Thyroid gland (tissue), 4 donors: ENCODE data around the gene UBL3. TPM values are rescaled to one million over a fixed set of nuclear protein-coding genes. Genes with fewer than 3 reads are reported as not detected.

Experiments used
- DNase-seq, 2 donors: peaks; one replicate each; pipeline ENCODE4 v3.0.0-alpha.2; 2019
- H3K27ac ChIP-seq, 3 donors: fragments of 200-600 bp; sonication (generic); 1 replicate in 2 of 3; 2 replicates in 1 of 3; pipeline ENCODE4 v1.5.1; 2016 to 2019; ENCODE audit warnings: mild to moderate bottlenecking in 1 of 3, moderate library complexity in 1 of 3
- H3K27me3 ChIP-seq: fragments of 200-600 bp; sonication (generic); one replicate; pipeline ENCODE4 v1.5.1; 2019
- H3K36me3 ChIP-seq, 2 donors: fragments of 200-600 bp; sonication (generic); one replicate each; pipeline ENCODE4 v1.5.1; 2016 to 2019
- H3K4me1 ChIP-seq, 2 donors: fragments of 200-600 bp; sonication (generic); one replicate each; pipeline ENCODE4 v1.5.1; 2017 to 2019
- H3K4me3 ChIP-seq, 3 donors: fragments of 200-600 bp; sonication (generic); replicated peaks in 1 of 3; 1 replicate in 2 of 3; 2 replicates in 1 of 3; pipeline ENCODE4 v1.5.1; 2016; ENCODE audit warnings: mild to moderate bottlenecking in 1 of 3
- H3K9me3 ChIP-seq: fragments of 200-600 bp; sonication (generic); one replicate; pipeline ENCODE4 v1.5.1; 2017
- CTCF ChIP-seq, 6 experiments: fragments of 200-600 bp in 3 of 6; fragments of 450-650 bp in 3 of 6; sonication (generic) in 3 of 6; IDR thresholded peaks; one replicate each; pipeline ENCODE4 v1.5.1; 2016 to 2019; ENCODE audit warnings: antibody characterized with exemption in 6 of 6, mild to moderate bottlenecking in 2 of 6, inconsistent platforms in 1 of 6, moderate library complexity in 1 of 6
- POLR2A ChIP-seq, 2 donors: fragments of 450-650 bp; IDR thresholded peaks; one replicate each; pipeline ENCODE4 v1.6.1; 2017; ENCODE audit warnings: antibody characterized with exemption in 2 of 2, mild to moderate bottlenecking in 2 of 2, moderate library complexity in 1 of 2
- WGBS, 2 donors: methylation state at CpG; one replicate each; pipeline ENCODE4 v1.1.5; 2017; 5-methylcytosine and 5-hydroxymethylcytosine counted together
- intact Hi-C: fragments of 100-400 bp; cut with DNase I; formaldehyde crosslinking; loops from one replicate; pipeline ENCODE4 v1.15.1; 2023
- total RNA-seq, 4 donors: library from RNA; depleted of rRNA; stranded (reverse); fragments of >200 nt; gene quantifications; one replicate each; pipeline ENCODE4 v1.2.3, GENCODE V29; 2016

Gene UBL3
- total RNA-seq, 4 donors from 2014 or later, result 59.0 to 79.0 (median 65.1) TPM

GRCh38 chr13:29875646-29876045, 25.2 kb upstream of the UBL3 start:
- H3K27ac ChIP-seq, result no peak overlapping the region
- no peaks in the 10 kb centered on the region for H3K4me1 ChIP-seq
- no peak overlapping the region for H3K4me3 ChIP-seq
- TF ChIP-seq CTCF (IDR thresholded peaks at IDR 0.05) (no peak), POLR2A (IDR thresholded peaks at IDR 0.05) (no peak)
- no peaks in the 10 kb centered on the region for H3K9me3 ChIP-seq
- no peak for DNase-seq
- H3K36me3 ChIP-seq, result no peaks in the 10 kb centered on the region
- intact Hi-C loops, result no loop called here
- 83% methylated on average over 3 of the region's 3 CpGs for WGBS, 2 donors
- H3K27me3 ChIP-seq, result no peaks in the 10 kb centered on the region

- 81 to 92% methylated on average over 7 of the region's 7 CpGs for WGBS, 2 donors
- no peak for DNase-seq
Measured at GRCh38 chr13:29868581-29868980, 18.2 kb upstream of the UBL3 start.

GRCh38 chr13:29865934-29866333, 15.5 kb upstream of the UBL3 start:
- Histone ChIP-seq H3K4me3 (no peak overlapping the region), H3K27me3 (no peaks in the 10 kb centered on the region), H3K9me3 (no peaks in the 10 kb centered on the region), H3K4me1 (no peaks in the 10 kb centered on the region), H3K36me3 (no peaks in the 10 kb centered on the region), H3K27ac (no peak overlapping the region)
- TF ChIP-seq POLR2A (IDR thresholded peaks at IDR 0.05), result no peak
- no peak for TF ChIP-seq CTCF (IDR thresholded peaks at IDR 0.05)
- DNase-seq, result no peak
- intact Hi-C loops, result no loop called here
- 74 to 77% methylated on average over 6 of the region's 6 CpGs for WGBS, 2 donors

More at GRCh38 chr13:29868581-29868980, 18.2 kb upstream of the UBL3 start:
- H3K36me3 ChIP-seq, result no peaks in the 10 kb centered on the region
- H3K27ac ChIP-seq, result no peak overlapping the region
- H3K9me3 ChIP-seq, result no peaks in the 10 kb centered on the region
- intact Hi-C loops, result no loop called here
- no peak overlapping the region for H3K4me3 ChIP-seq
- no peaks in the 10 kb centered on the region for H3K4me1 ChIP-seq
- no peaks in the 10 kb centered on the region for H3K27me3 ChIP-seq
- TF ChIP-seq POLR2A (IDR thresholded peaks at IDR 0.05) (no peak), CTCF (IDR thresholded peaks at IDR 0.05) (no peak)

- no peaks in the 10 kb centered on the region for H3K36me3 ChIP-seq
- intact Hi-C loops, result no loop called here
- no peak overlapping the region for H3K4me3 ChIP-seq
- no peaks in the 10 kb centered on the region for H3K27me3 ChIP-seq
- DNase-seq, result no peak
- peaks cover 8 to 17% of the 10 kb centered on the region in 2 donors for H3K4me1 ChIP-seq
- WGBS, 2 donors, result 94% methylated on average over 8 of the region's 8 CpGs
- no peaks in the 10 kb centered on the region for H3K9me3 ChIP-seq
- TF ChIP-seq CTCF (IDR thresholded peaks at IDR 0.05) (no peak), POLR2A (IDR thresholded peaks at IDR 0.05) (no peak)
- H3K27ac ChIP-seq, result no peak overlapping the region
Measured at GRCh38 chr13:29861694-29862110, 11.3 kb upstream of the UBL3 start.

- WGBS, 2 donors, result 89 to 91% methylated on average over 4 of the region's 4 CpGs
- H3K9me3 ChIP-seq, result no peaks in the 10 kb centered on the region
- H3K4me1 ChIP-seq, result peaks cover 8 to 23% of the 10 kb centered on the region in 2 donors
- no peak overlapping the region for H3K4me3 ChIP-seq
- H3K27ac ChIP-seq, result no peak overlapping the region
- H3K36me3 ChIP-seq, result no peaks in the 10 kb centered on the region
- no peak for DNase-seq
- no peaks in the 10 kb centered on the region for H3K27me3 ChIP-seq
- TF ChIP-seq POLR2A (IDR thresholded peaks at IDR 0.05) (no peak), CTCF (IDR thresholded peaks at IDR 0.05) (no peak)
- intact Hi-C loops, result loop anchor here (10.0 kb wide), 2 partner anchors 65 to 255 kb away; no protein-coding TSS in a partner anchor
Measured at GRCh38 chr13:29859971-29860370, 9.6 kb upstream of the UBL3 start.
